GM19467 (cell line): Measurements from ENCODE around the gene UVSSA.

Experiments used
- ATAC-seq: cut with Tn5 transposase; IDR thresholded peaks from one replicate; pipeline ENCODE4 v1.9.1; 2021; ENCODE audit warnings: mild to moderate bottlenecking, moderate library complexity; ENCODE audit not compliant: unreplicated experiment

Gene UVSSA

DNA sequence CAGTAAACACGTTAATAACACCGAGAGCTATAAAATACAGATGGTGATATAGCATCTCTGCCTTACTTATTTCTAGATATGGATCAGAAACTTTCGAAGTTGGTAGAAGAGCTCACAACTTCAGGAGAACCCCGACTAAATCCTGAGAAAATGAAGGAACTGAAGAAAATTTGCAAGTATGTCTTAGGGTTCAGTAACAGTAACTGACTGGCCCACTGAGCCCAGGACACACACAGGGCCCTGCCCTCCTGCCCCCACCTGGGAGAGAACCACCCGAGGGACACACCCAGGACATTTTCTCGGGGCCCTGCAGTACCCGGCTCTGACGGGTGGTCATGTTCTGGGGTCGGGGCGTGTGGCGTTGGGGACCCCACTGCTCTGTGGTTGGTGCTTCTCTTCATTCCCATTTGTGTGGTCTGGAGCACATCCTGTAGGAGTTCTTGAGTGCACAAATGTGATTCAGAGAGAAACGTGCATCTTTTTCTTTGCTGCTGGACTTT, 1.1 kb downstream of the UVSSA start:
- ATAC-seq, result no peak

DNA sequence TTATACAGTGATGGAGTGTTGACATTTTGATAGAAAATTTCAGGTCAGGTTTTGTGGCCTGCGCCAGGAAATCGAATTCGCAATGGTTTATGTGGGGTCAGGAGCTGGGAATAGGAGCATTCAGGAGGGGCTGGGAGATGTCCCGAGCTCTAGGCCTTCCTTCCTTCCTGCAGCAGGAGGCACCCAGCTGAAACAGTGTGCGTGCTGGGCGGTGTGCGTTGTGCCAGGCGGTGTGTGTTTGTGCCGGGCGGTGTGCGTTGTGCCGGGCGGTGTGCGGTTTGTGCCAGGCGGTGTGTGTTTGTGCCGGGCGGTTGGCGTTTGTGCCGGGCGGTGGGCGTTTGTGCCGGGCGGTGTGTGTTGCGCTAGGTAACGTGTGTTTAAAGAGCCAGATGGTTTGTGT, 1.7 kb downstream of the UVSSA start:
- ATAC-seq, result no peak

DNA sequence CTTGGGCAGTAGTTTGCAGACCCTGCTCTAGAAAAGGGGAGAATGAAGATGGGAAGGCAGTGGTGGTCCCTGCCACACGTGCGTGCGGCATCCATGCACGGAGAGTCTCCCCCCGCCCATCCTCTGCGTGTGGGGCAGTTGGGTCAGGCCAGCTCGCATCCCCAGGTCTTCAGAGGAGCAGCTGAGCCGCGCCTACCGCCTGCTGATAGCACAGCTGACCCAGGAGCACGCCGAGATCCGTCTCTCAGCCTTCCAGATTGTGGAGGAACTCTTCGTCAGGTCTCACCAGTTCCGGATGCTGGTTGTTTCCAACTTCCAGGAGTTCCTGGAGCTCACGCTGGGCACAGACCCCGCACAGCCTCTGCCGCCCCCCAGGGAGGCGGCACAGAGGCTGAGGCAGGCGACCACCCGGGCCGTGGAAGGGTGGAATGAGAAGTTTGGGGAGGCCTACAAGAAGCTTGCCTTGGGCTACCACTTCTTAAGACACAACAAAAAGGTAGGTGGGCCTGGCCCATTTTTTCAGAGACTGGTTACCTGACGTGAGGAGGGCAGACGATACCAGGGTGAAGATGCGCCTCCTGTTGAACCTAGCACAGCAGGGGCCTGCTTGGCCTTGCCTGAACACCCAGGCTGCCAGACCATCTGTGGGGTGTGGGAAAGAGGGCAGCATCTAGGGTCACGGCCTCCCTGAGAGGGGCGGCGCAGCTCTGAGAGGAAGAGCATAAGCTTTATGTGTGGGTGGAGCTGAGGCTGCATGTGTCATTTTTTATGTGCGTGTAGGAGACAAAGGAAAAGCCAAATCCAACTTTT, 2.6 kb downstream of the UVSSA start:
- no peak for ATAC-seq

DNA sequence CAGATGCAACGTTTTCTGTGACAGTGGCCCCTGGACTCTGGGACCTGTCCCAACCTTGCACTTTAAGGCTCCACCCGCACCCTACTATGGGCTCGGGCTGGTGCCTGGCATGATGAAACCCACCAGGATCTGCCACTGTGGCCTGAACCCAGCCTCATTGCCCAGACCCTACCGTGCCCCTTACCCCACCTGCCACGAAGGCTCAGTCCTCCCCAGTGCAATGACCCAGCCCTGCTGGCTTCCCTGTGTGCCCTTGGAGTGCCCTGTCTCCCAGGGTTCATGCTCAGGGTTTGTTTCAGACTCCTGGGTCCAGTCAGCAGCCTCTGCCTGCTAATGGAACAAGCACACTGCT, 3.1 kb downstream of the UVSSA start:
- ATAC-seq, result no peak

DNA sequence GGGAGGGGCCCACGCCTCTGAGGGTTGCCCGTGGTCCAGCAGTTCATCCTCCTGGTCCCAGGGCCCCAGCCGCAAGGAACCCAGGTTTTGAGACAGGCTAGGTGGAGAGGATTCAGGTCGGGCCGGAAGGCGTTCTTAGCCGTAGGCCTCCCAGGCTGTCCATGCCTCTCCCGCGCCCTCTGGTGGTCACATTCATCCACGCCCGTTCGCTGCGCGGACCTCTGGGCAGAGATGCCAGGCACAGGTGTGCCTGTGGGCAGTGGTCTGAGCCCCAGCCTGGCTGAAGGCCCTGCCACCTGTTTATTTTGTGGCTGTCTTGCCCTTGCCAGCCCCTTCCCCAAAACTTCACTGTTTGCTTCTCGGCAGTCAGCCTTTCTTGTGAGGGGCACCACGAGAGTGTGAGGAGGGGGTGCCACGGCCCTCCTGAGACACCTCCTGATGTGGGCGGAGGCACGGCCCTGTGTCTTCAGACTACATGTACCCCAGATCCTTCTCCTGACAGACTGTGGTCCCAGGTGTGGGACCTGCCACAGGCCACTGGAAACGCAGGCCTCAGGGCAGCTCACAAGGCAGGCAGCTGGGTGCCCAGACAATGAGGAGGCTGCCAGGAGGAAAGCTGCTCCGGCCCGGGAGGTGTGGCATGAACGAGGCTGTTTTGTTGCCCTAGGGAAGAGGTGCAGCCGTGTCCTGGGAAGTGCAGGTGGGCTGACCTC, 5.0 kb downstream of the UVSSA start:
- ATAC-seq, result no peak

DNA sequence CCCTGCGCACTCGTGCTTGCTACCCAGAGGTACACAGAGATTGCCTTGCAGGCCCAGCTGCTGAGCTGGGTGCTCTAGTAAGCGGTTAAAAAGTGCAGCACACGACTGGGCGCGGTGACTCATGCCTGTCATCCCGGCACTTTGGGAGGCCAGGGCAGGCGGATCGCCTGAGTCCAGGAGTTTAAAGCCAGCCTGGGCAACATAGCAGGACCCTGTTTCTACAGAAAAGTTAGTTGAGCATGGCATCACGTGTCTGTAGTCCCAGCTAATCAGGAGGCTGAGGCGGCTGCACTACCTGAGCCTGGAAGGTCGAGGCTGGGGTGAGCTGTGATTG, 5.5 kb downstream of the UVSSA start:
- no peak for ATAC-seq

DNA sequence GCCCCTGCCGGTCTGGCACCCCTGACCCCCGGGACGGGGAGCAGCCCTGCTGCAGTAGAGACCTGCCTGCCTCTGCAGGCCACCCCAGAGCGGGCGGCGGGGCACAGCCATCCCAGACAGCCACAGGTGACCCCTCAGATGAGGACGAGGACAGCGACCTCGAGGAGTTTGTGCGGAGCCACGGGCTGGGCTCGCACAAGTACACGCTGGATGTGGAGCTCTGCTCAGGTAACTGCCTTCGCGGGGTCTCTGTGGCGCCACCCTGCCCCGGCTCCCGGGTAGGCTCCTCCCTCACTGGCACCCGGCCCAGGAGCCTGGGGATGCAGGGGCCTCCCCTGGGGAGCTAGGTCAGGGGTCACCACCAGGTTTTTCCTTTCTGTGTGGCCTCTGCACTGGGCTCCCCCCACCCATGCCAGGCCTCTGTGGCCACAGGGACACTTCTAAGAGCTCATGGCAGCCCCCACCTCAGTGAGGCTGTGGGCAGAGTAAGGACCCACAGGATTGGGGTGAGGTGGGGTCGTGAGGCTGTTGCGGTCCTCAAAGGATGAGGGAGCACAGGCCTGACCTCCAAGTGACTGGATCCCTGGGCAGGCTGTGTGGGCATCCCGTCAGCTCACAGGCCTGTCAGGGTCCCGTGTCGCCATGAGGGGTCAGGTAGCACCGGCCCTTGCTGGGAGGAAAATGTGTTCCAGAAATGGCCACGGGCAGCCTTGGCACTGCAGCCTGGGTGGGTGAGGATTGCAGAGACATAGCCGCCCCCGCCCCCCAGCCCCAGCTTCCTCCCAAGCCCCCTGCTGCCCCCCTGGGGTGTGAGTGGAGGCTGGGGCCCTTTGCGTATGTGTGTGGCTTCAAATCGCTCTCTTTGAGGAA, 6.4 kb downstream of the UVSSA start:
- ATAC-seq, result no peak

DNA sequence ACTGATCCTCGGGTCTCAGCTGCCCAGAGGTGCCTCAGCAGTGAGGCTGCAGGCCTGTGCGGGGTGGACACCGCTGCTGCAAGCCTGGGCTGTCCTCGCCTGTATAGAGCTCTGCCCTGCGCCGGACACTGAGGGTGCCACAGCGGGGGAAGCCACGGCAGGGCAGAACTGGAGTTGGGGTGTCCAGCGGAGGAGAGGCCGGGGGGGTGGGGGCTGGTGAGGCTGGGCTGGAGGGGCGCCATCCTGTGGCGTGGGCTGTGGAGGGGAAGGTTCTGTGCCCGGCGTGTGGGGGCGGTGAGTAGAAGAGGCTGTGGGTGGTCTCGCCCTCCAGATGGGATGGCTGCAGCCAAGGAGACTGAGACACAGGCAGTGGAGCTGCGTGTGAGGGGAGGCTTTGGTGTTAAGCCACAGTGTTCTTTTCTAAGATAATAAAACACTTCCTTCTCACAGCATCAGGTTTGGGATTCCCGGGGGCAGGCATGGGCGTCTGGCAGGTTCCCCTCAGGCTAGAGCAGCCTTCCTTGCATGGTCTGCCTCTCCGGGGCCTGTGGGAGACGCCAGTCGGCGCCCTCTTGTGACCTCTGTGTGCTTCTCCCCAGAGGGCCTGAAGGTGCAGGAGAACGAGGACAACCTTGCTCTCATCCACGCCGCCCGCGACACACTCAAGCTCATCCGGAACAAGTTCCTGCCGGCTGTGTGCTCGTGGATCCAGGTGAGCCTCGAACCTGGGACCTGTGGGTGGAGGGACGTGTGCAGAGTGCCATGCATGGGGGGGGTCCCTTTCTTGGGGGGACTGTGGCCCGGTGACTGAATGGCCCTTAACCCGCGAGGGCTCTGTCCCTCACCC, 7.4 kb downstream of the UVSSA start:
- no peak for ATAC-seq

DNA sequence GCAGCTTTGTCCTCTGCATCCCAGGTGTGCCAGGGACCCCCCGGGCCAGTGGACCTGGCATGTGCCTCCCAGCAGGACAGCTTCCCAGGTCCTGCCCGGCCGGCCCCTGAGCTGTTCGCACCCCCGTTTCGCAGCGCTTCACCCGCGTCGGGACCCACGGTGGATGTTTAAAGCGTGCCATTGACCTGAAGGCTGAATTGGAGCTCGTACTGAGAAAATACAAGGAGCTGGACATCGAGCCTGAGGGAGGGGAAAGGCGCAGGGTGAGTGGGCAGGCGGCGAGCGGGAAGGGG, 7.9 kb downstream of the UVSSA start:
- no peak for ATAC-seq

DNA sequence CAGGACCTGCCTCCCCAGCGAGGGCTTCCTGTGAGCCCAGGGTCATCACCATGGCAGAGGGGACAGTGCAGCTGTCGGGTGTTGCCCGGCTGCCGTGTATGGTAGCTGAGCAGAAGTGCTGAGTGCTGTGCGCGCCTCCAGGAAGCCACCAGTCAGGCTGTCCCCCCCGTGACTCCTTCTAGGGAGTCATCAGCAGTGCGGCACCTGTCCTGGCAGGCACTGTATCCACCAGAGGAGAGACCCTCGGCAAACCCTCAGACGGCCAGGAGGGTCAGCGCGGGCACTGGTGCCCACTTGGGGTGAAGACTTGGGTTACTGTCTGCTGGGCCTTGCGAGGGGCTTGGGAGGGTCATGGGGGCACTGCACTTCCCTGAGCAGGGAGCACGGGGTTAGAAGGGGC, 8.4 kb downstream of the UVSSA start:
- ATAC-seq, result no peak

DNA sequence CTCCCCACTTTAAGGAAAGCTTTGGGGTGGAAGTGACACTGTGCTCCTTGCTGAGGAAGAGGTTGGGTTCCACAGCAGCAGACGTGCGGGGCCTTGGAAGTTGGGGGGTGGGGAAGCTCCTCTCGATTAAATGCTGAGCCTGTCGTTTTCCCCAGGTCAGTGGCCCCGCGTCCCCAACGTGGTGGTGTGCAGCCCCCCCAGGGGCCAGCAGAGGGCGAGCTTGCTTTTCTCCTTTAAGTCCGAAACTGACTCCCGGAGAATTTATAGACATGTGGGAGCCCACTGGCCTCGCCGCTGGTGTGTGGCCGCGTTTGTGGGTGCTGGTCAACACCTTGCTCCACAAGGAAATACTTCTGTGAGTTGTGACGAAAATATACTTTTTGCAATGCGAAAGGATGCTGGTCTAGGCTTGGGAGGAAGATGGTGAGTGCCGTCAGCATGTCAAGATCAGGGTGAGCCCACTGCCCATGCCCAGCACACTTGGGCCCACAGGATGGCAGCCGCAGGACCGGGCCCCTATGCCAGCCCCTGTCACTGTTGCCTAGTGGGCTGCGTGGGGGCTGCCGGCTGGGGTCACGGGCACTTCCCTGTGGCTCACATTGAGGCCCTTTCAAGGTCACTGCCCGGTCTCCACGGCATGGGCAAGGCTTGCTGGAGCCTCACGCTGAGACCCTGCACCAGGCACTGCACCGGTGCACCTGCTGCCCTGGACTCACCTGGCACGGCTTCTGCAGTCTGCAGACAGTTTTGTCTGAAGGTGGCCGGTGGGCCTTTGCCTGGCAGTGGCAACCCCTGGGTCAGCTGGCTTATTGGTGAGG, 9.4 kb downstream of the UVSSA start:
- no peak for ATAC-seq

DNA sequence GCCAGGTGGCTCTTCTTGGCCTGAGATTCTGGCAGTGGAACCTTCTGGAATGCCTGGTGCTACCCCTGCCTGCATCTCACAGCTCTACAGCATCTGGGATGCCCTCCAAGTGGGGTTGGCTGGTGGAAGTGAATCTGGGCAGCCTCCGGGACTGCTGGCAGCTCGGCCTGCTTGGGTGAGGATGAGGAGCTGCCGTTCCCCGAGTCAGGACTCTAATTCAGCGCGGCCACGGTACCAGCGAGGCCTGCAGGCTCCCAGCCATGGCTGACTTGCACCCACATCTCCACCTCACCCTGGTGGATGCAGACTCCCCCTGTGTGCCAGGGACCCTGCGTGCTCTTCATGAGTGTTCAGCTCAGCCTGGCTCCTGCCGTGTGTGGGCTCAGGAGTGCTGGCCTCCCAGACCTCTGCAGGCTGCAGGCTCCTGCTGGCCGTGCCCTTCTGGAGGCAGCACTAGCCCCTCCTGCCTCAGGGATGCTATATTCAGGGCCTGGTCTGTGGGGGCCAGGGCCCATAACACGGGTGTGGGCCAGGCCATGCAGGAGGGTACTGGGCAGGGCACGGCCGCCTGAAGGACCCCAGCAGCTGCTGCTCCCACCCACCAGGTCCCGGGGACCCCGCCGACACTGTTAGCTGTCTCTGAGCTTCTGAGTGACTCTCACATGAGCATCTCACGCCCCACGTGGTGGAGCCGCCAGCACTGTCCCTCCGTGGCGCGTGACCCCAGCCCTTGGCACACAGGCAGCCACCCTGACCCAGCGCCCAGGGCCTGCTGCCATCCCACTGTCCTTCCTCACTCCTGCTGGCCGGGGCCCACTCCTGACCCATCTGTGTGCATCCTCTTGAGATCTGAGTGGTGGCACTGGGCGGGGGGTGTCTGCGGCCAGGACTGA, 10.6 kb downstream of the UVSSA start:
- no peak for ATAC-seq

DNA sequence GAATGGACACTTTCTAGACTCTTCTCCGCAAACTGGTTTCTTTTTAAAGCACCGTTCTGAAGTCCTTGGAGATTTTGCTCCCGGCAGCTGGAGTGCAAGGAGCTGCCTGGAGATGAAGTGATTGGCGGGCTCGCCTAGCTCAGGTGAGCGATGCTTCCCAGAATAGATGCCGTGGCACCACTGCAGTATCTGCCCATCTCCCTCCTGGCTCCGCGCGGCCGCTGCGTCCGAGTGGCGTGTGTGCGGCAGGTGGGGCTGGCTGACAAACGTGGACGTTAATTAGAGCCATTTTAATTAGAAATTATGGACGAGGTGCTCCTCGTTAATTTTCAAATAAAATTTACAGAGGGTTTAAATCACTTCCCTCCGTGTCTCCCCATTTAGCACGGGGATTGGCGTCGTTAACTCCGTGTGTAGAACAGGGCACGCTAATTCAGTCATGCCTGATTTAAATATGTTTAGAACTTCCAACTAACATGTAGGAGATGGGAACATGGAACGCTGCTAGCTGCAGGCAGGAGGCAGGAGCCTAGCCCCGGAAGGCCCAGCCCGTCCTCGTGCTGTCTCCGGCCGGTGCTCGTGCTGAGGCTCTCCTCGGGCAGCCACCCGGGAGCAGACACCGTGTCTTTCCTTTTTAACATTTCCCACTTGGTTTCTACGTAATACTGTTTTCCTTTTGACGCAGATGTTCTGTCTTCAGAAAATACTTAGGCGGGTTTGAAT, 11.6 kb downstream of the UVSSA start:
- ATAC-seq, result no peak

DNA sequence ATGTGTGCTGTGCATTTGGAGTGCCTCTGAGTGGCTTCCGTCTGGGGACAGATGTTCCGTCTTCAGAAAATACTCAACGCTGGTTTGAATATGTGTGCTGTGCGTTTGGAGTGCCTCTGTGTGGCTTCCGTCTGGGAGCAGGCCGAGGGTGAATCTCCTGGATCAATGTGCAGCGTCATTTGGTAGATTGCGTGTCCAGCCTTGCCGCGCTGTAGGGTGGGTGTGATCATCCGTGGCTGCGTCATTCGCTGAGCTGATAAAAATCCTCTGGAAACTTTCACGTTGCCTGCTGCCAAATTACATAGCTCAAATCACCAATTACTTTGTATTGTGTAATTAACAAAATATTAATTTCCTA, 12.1 kb downstream of the UVSSA start:
- ATAC-seq, result no peak

DNA sequence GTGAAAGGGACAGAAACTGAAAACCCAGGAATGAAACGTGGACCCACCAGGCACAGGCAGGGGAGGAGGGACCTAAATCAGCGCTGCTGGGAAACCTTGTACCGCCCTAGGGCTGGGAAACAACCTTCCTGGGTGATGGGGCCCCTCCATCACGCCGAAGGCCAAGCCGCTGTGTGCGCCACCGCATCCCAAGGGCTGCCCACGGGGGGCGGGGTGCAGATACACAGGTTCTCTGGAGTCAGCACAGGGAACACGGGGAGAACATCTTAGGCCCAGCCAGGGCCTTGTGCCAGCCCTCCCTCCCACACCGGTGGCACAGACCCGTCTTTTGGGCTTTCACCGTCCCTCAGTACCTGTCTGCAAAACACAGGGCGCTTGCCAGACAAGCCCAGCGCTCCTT, 13.0 kb downstream of the UVSSA start:
- ATAC-seq, result no peak

DNA sequence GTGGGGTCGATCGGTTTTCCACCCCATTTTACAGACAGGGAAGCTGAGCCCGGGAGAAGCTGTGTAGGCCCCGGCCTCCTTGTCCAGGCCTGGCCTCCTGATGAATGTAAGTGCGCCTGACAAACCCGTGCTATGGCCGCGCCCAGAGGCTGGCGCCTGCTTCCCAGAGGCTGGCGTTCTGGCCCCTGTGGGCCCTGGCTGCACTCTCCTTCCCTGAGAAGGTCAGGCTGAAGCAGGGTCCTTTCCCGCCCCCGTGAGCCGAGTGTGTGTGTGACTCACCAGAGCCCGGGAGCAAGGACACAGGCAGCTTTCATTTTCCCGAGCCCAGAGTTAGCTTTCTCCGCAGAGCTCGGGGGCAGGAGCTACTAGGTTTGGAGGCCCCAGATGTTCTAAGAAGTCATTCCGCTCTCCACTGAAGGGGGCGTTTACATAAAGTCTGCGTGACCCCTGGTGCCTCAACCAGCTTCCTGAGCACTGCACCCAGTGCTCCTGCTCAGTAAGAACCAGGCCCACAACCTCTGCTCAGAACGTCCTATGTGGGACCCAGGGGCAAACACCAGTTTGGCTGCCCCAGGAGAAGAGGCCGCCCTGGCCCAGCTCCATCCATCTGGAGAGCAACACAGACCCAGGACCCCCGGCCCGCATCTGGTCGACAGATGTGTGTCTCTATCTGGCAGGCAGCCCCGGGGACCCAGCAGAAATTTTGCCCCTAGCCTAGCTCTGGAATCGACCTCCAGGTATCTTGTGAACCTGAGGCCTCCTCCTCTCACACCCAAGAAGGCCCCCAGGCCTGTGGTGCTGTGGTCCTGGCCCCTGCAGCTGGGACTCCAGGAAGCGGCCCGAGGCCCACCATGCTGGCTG, 13.6 kb downstream of the UVSSA start:
- no peak for ATAC-seq

DNA sequence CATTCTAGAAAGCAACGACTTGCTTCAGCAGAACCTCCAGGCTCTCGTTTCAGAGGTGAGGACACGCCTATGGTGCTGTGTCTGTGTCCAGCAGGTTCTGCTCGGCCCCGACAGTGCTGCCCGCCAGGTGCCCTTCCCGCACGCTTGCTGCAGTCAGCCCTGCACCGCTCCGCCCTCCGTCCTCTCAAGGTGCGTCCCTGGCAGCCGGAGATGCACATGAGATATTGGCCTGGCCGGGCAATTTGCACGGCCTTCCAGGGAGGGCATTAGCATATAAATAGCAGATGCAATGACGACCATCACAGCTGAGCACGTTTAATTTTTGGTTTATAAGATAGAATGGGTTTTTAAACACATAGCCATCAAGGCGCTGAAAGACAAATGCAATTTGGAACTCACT, 14.4 kb downstream of the UVSSA start:
- ATAC-seq, result no peak

DNA sequence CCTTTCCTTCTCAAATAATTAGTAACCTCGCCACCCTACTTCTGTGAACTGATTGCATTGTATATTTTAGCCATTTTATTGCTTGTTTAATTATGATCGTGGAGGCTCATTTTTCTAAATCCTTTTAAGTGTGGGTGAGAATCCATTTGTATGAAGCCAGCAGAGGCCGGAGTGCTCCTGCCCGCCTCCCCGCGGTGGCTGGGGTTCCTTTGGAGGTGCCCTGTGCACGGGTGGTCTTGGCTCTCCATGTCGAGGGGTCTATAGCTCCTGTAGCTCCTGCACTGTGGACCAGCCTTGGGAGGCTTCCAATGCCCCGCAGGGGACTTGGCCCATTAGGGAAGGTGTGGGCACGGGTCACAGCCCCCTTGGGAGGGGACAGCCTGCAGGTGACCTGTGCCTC, 15.0 kb downstream of the UVSSA start:
- ATAC-seq, result no peak
